Fibroblast of mammary gland (primary cell): Measurements from ENCODE around the gene ZBTB47.

Experiments
- DNase-seq: peaks from one replicate; pipeline ENCODE4 v3.0.0-alpha.2; 2010; ENCODE audit warnings: low read depth
- H3K4me3 ChIP-seq: 2 replicates; pipeline ENCODE4 v1.5.1; 2011; ENCODE audit warnings: low read depth, mild to moderate bottlenecking, low read length, moderate library complexity; ENCODE audit not compliant: control insufficient read depth
- CTCF ChIP-seq: conservative IDR thresholded peaks from 2 replicates; pipeline ENCODE4 v1.5.1; 2011; ENCODE audit warnings: low read depth, low read length, inconsistent platforms; ENCODE audit not compliant: control insufficient read depth, insufficient read depth

Gene ZBTB47

GRCh38 chr3:42683875-42684598, 30.5 kb downstream of the ZBTB47 start:
- H3K4me3 ChIP-seq = no peak overlapping the region
- TF ChIP-seq CTCF = no peak
- DNase-seq = peak; percentile 98

GRCh38 chr3:42684632-42685362, 31.3 kb downstream of the ZBTB47 start:
- no peak for TF ChIP-seq CTCF
- no peak for DNase-seq

GRCh38 chr3:42685363-42685881, 31.9 kb downstream of the ZBTB47 start, which contains the start of gene KLHL40:
TSS of gene KLHL40 (plus strand) at chr3:42685537. CDS start at chr3:42685619, 82 bp downstream.
- no peak within 1 kb of the TSS for H3K4me3 ChIP-seq
- TF ChIP-seq CTCF = no peak
- no peak for DNase-seq

More at GRCh38 chr3:42684632-42685362, 31.3 kb downstream of the ZBTB47 start:
- H3K4me3 ChIP-seq = no peak overlapping the region

- no peak for DNase-seq
These were observed 32.7 kb downstream of the ZBTB47 start for GRCh38 chr3:42685891-42686820.

GRCh38 chr3:42686832-42687650, 33.5 kb downstream of the ZBTB47 start:
- no peak overlapping the region for H3K4me3 ChIP-seq
- no peak for DNase-seq
- no peak for TF ChIP-seq CTCF

More at GRCh38 chr3:42685891-42686820, 32.7 kb downstream of the ZBTB47 start:
- H3K4me3 ChIP-seq = no peak overlapping the region
- TF ChIP-seq CTCF = no peak
